HG03432 (cell line): Measurements from ENCODE around the gene CLDN12.

ENCODE experiments used
- ATAC-seq: cut with Tn5 transposase; IDR thresholded peaks from one replicate; pipeline ENCODE4 v1.9.1; 2021; ENCODE audit warnings: mild to moderate bottlenecking, moderate library complexity; ENCODE audit not compliant: unreplicated experiment

The CLDN12 gene

DNA sequence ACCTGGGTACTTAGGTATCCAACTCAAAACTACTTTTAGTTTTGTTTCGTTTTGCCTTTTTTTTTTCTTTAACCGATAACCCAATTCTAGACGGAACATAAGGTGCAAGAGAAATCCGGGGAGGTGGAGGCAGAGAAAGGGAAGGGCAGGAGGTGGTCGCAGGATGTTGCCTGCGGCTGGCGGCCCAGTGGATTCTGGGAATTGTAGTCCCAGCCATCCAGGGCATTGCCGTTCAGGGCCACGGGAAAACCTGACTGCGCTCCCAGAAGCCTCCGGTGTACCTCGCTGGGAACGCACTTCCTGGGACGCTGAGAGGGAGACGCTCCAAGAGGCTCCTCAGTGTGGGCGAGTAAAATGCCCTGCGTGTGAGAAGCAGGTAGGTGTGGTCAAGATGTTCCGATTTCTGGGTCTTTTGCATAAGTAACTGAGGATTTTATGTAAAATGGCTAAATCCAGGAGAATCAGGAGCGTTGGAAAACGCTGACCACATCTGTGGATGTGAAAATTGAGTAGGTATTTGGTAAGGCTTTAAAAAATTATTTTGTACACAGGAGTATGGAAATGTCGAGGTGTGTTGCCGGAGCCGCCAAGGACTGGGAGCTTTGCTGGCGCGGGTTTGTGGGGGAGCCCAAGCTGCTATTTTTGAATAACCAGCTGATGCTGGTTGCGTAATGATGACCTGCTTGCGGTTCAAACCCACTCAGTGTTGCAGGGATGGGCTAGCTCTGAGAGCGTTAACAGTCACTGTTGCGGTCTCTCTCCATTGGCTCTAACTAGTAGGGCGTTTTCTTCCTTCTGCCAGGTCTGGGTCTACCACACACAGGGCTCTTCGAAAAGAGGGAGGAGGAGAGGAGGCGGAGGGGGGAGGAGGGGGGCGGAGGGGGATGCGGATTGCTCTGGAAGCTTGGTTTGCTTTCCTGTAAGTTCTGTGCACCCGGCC is at the start of gene CLDN12:
CLDN12 (plus strand) TSS at position 288 of the 940 bp plus-strand sequence. CDS start 9,216 bp downstream, outside the sequence.
- ATAC-seq = peak; percentile 94

- no peak for ATAC-seq
Measured at GRCh38 chr7:90383422-90383821, 19.8 kb upstream of the CLDN12 start.

GRCh38 chr7:90383861-90384260 is 19.4 kb upstream of the CLDN12 start:
- ATAC-seq = no peak

DNA sequence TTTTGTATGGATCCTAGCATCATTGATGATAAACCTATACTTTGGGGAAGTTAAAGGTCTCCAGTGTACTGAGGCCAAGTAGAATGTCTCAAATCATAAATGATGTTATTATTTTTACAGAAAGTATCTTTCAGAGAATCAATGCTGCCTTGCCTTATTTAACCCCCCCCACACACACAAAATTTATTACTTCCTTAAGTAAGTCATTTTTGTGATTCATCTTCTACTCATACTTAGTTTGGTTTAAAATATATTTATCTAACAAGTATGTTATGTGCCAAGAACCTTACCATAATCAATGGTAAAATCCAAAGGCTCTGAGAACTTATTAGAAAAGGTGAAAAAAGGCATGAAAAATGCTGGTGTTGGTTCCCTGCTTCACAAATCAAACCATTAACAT is 18.8 kb upstream of the CLDN12 start:
- ATAC-seq = no peak

DNA sequence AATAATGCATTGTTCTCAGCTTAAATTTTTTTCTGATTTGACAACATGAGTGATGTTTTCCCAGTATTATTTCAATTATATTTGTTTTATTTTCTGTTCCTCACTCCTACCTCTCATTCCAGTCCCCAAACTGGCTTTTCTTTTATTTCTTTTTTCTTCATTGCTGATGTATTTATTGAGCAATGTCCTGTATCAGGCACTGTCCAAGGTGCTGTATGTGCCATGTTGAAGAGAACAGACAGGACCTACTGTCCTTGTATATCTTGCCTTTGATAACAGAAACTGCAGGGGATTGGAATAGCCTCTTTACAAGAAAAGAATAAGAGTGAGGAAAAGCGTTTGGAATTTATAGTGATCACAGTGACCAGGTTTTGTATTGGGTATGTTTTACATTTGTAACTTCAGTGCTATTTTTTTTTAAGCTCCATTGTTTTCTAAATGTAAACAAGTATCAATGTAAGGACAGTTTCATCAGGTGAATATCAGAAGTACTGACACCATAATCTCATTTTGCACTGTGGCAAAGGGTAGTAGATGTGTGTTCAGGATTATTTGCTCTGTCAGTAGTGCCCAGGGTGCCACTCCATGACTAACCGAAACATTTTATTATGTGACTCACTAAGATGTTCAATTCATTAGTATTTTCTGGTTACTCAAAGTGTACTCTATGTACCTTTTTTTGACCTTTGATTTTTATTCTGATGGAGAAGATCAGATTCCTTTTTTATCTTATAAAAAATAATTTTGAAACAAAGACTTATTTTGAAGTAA is 15.6 kb upstream of the CLDN12 start:
- ATAC-seq = no peak

DNA sequence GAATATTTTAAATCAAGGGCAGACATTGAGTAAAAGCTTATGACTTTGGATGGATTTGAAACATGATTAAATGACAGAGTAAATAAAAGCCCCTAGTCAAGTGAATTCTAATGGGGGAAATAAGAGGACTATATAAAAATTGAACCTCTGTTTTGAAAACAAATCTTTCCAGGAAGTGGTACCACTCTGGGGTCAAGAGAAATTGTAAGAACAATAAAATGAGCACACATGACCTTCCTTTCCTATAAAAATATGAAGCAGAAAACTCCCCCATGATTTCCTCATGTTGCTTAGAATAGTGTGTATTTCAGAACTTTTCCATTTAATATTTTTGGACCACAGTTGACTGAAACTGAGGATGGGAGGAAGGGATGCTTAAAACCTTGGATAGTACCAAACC is 12.3 kb upstream of the CLDN12 start:
- ATAC-seq = no peak

DNA sequence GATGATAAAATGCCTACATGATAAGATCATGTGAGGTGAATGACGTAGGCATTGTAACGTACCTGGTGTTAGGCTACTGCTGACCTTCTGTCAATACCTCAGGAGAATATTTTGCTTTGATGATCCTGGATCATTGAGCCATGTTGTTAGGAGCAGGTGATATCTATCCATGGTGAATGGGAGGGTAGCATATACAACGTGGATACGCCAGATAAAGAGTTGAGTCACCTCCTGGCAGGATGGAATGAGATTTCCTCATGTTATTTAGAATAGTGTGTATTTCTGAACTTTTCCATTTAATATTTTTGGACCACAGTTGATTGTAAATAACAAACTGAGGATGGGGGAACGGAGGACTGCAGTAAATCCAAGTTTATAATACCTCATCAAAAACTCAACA is 11.8 kb upstream of the CLDN12 start:
- no peak for ATAC-seq

DNA sequence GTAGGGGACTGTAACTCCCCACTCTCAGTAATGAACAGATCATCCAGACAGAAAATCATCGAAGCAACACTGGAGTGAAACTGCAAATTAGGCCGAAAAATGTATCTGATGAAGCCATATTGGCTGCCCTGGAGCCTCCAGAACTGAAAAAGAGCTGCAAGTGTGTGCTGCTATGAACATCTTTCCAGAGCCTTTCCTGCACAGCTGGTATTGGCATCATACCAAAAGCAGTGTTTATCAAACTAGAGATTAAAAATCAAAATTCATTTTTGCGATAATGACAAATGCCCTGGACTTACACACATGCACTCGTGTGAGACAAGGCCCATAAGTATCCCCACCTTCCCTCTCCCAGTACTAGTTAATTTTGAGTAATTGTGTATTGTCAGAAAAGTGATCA is 6.8 kb upstream of the CLDN12 start:
- no peak for ATAC-seq

- no peak for ATAC-seq
Measured at GRCh38 chr7:90401989-90402388, 1.3 kb upstream of the CLDN12 start.

DNA sequence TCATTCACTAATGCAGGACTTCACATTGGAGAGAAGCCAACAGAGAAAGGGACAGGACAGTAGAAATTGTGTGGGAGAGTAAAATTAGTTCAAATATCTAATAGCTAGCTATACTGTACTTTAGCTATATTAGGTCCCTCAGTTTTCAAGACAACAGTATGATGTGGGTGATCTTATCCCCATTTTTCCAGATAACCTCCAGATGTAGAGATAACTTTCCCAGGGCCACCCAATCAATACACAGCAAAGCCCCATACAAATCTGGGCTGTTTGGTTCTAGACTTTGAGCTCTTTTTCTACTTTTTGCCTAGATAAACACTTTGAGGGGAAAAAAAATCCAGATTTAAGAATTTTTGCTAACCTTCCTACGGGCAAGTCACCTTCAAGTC is 482 bp upstream of the CLDN12 start:
- no peak for ATAC-seq

- no peak for ATAC-seq
Measured at GRCh38 chr7:90404777-90405176, 1.5 kb downstream of the CLDN12 start.

DNA sequence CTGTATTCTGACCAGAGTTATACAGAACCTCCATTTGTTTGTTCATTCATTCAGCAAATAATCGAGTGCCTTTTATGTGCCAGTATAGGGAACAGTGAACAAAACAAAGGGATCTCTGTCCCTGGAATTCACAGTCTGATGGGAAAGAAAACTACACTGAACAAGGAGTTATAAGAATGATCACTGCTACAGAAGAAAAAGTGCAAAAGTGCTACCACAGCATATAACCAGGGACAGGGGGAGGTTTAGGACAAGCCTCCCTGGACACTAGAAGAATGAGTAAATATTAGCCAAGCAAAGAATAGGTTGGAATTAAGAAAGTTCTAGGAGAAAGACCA is 4.2 kb downstream of the CLDN12 start:
- no peak for ATAC-seq

DNA sequence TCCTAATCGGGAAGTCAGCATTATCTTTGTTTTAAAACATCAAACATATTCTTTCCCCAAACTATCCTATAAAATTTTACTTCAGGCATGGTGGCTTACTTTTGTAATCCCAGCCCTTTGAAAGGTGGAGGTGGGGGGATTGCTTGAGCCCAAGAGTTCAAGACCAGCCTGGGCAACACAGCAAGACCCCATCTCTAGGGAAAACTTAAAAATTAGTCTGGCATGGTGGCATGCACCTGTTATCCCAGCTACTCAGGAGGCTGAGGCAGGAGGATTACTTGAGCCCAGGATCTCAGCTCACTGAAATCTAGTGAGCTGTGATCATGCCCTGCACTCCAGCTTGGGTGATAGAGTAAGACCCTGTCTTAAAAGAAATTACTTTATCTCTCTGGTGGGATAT is 4.9 kb downstream of the CLDN12 start:
- no peak for ATAC-seq

GRCh38 chr7:90409667-90410066 is 6.4 kb downstream of the CLDN12 start:
- no peak for ATAC-seq

GRCh38 chr7:90411510-90411909 is 8.2 kb downstream of the CLDN12 start:
- no peak for ATAC-seq

DNA sequence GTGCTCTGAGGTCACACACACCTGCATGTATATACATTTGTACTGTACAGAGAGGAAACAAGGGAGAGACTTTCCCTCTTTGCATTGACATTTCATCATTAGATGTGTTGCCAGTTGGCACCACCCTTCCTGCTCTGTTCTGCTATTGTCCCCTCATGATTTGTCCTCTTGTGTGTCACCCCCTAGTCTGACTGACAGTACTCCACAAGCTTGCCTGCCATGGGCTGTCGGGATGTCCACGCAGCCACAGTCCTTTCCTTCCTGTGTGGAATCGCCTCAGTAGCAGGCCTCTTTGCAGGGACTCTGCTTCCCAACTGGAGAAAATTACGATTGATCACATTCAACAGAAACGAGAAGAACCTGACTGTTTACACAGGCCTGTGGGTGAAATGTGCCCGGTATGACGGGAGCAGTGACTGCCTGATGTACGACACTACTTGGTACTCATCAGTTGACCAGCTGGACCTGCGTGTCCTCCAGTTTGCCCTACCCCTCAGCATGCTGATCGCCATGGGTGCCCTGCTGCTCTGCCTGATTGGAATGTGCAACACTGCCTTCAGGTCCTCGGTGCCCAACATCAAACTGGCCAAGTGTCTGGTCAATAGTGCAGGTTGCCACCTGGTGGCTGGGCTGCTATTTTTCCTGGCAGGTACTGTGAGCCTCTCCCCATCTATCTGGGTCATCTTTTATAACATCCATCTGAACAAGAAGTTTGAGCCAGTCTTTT is 9.4 kb downstream of the CLDN12 start:
- peak; percentile 69 for ATAC-seq

GRCh38 chr7:90413185-90413528 is 9.9 kb downstream of the CLDN12 start:
- no peak for ATAC-seq

DNA sequence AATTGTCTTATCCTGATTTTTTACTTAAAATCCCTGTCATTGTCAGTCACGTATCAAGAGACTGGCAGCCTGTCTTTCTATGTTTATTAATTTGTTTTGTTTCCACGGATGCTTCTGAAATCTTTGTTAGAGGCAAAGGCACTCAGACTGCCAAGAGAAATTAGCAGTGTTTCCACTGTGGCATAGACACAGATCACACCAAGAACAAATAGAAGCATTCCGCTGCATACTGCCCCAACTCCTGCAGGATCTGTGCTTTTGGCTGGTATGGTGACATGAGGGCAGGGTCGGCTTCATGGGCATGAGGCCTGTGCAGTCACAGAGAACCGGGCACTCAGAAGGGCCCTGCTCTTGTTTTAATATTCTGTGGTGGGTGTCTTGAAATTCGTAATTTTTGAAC is 18.4 kb downstream of the CLDN12 start:
- ATAC-seq = no peak

DNA sequence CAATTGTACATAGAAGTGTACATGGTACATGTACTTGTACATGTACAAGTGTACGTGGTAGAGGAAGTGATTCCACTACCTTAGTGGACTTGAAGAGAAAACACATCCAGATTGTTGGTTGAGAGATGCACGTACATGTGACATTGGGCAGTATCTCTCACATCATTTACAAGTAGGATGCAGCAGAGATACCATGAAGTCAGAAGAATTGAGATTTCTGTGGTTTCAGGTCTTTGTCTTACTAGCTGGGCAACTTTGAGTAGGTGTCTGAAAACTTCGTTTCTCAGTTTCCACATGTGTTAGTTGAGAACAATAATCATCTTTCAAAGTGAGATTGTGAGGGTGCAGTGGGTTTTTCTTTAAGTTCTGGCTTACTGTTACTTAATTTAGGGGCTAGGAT is 21.5 kb downstream of the CLDN12 start:
- peak; percentile 98 for ATAC-seq

GRCh38 chr7:90425376-90425775 is 22.1 kb downstream of the CLDN12 start:
- no peak for ATAC-seq

- no peak for ATAC-seq
Measured at GRCh38 chr7:90430614-90431460, 27.6 kb downstream of the CLDN12 start.
